Measurements from ENCODE around the gene ZNF19.

- TF ChIP-seq CTCF (conservative IDR thresholded peaks at IDR 0.05 in 1 of 2, IDR thresholded peaks at IDR 0.05 in 1 of 2; ENCODE audit: low read depth in 1 of 2, low read length in 2 of 2) = no peak
- TF ChIP-seq EZH2 (IDR thresholded peaks at IDR 0.05; ENCODE audit: low read length, missing control alignments) = no peak
These were observed 25.9 kb upstream of the ZNF19 start for GRCh38 chr16:71515026-71515425.
